GM12878 (cell line): ENCODE data around the gene SQOR. TPM values are rescaled to one million over a fixed set of nuclear protein-coding genes. Genes with fewer than 3 reads are reported as not detected.

Experiments
- ATAC-seq: fragments of 200-7000 bp; cut with Tn5 transposase; 3 replicates; pipeline ENCODE4 v1.9.1; 2020; ENCODE audit warnings: mild to moderate bottlenecking, moderate library complexity
- BruUV-seq: library from RNA; stranded (reverse); fragments of 400-500 nt; replicated peaks from 2 replicates; lab custom pipeline; 2021; lab: Mats Ljungman, UMichigan
- CTCF ChIA-PET: fragments of 300-600 bp; sonication (Branson Sonifier 250); formaldehyde crosslinking; extraction: SDS; loops from one replicate; lab custom pipeline; 2021; ENCODE audit warnings: inconsistent platforms; lab: Yijun Ruan, JAX
- POLR2A ChIA-PET: fragments of 350-600 bp; formaldehyde crosslinking; extraction: SDS; loops from one replicate; lab custom pipeline; 2021; ENCODE audit warnings: inconsistent platforms; lab: Charles Lee
- RAD21 ChIA-PET: fragments of 300-600 bp; sonication (Branson Sonifier 250); formaldehyde crosslinking; loops from one replicate; lab custom pipeline; 2023; ENCODE audit warnings: antibody characterized with exemption; ENCODE audit not compliant: unreplicated experiment; lab: Charles Lee
- SMC1A ChIA-PET: fragments of 300-600 bp; sonication (Branson Sonifier 250); formaldehyde crosslinking; loops from one replicate; lab custom pipeline; 2023; ENCODE audit not compliant: unreplicated experiment, uncharacterized antibody; lab: Charles Lee
- DNase-seq: peaks from one replicate; pipeline ENCODE4 v3.0.0-alpha.2; 2011; ENCODE audit warnings: low read depth, low spot score
- FAIRE-seq: peaks from 3 replicates; lab custom pipeline; 2011; peaks lifted over from hg19 to GRCh38; lab: Jason Lieb, UNC
- H2AFZ ChIP-seq: 2 replicates; pipeline ENCODE4 v1.6.0; 2011; ENCODE audit warnings: low read depth, low read length, control low read depth; ENCODE audit not compliant: control insufficient read depth
- H3K27ac ChIP-seq: 2 replicates; pipeline ENCODE4 v1.5.1; 2011; ENCODE audit warnings: control low read depth; ENCODE audit not compliant: control insufficient read depth, insufficient read depth
- H3K27me3 ChIP-seq, 2 experiments: replicated peaks in 1 of 2; 2 replicates each; pipeline versions ENCODE4 v1.6.0 to v1.6.1; 2011; ENCODE audit warnings: low read length in 1 of 2; ENCODE audit not compliant: control insufficient read depth in 2 of 2, insufficient read depth in 2 of 2
- H3K36me3 ChIP-seq, 2 experiments: 2 replicates each; pipeline ENCODE4 v1.5.1; 2011; ENCODE audit warnings: low read length in 1 of 2; ENCODE audit not compliant: control insufficient read depth in 2 of 2, insufficient read depth in 2 of 2
- H3K4me1 ChIP-seq: 2 replicates; pipeline ENCODE4 v1.6.1; 2011; ENCODE audit warnings: mild to moderate bottlenecking, low read length, moderate library complexity, mixed read lengths; ENCODE audit not compliant: control insufficient read depth, insufficient read depth
- H3K4me2 ChIP-seq: 2 replicates; pipeline ENCODE4 v1.6.0; 2011; ENCODE audit warnings: control low read depth; ENCODE audit not compliant: control insufficient read depth, insufficient read depth
- H3K4me3 ChIP-seq: fragments of 200-600 bp; sonication (generic); 2 replicates; pipeline ENCODE4 v1.5.1; 2016
- H3K79me2 ChIP-seq: 2 replicates; pipeline ENCODE4 v1.6.0; 2011; ENCODE audit warnings: low read length; ENCODE audit not compliant: control insufficient read depth, insufficient read depth
- H3K9ac ChIP-seq: 2 replicates; pipeline ENCODE4 v1.8.0; 2011; ENCODE audit warnings: low read length, control low read depth, mixed read lengths; ENCODE audit not compliant: control insufficient read depth, insufficient read depth
- H3K9me3 ChIP-seq: replicated peaks from 3 replicates; pipeline ENCODE4 v1.5.1; 2011; ENCODE audit warnings: mild to moderate bottlenecking, low read length; ENCODE audit not compliant: control insufficient read depth, insufficient read depth
- H4K20me1 ChIP-seq: 2 replicates; pipeline ENCODE4 v1.6.0; 2011; ENCODE audit not compliant: control insufficient read depth, insufficient read depth
- ASH2L ChIP-seq: fragments of 300-600, 200-600 bp; sonication (generic); IDR thresholded peaks from 2 replicates; pipeline ENCODE4 v1.6.1; 2017; ENCODE audit warnings: low read depth, mild to moderate bottlenecking, borderline replicate concordance
- DPF2 ChIP-seq: fragments of 450-650 bp; IDR thresholded peaks from 2 replicates; pipeline ENCODE4 v1.6.1; 2017; ENCODE audit warnings: mild to moderate bottlenecking
- EZH2 ChIP-seq: IDR thresholded peaks from 2 replicates; pipeline ENCODE4 v1.6.1; 2012; ENCODE audit warnings: low read depth, mild to moderate bottlenecking, control low read depth, inconsistent platforms, low read length, borderline replicate concordance; ENCODE audit not compliant: control insufficient read depth
- FOS ChIP-seq: IDR thresholded peaks from 3 replicates; pipeline ENCODE4 v1.6.1; 2011; ENCODE audit warnings: borderline replicate concordance; ENCODE audit not compliant: insufficient read length; ENCODE audit errors: extremely low read depth
- FOXK2 ChIP-seq: fragments of 450-650 bp; IDR thresholded peaks from 2 replicates; pipeline ENCODE4 v1.6.1; 2017; ENCODE audit warnings: mild to moderate bottlenecking, moderate library complexity
- PAX8 ChIP-seq: fragments of 450-650 bp; IDR thresholded peaks from 2 replicates; pipeline ENCODE4 v1.6.1; 2017; ENCODE audit warnings: mild to moderate bottlenecking, moderate library complexity
- POU2F2 ChIP-seq: IDR thresholded peaks from 3 replicates; pipeline ENCODE4 v1.6.1; 2011; ENCODE audit warnings: low read depth, mild to moderate bottlenecking, low read length, borderline replicate concordance
- RB1 ChIP-seq: fragments of 450-650 bp; formaldehyde crosslinking; IDR thresholded peaks from 2 replicates; pipeline ENCODE4 v1.6.1; 2017; ENCODE audit warnings: mild to moderate bottlenecking, borderline replicate concordance
- RELA ChIP-seq: fragments of 450-650 bp; IDR thresholded peaks from 2 replicates; pipeline ENCODE4 v1.8.0; 2014; ENCODE audit warnings: borderline replicate concordance; ENCODE audit not compliant: partially characterized antibody
- SP1 ChIP-seq: IDR thresholded peaks from one replicate; pipeline ENCODE4 v1.6.1; 2011; ENCODE audit warnings: low read depth, low read length
- ZNF384 ChIP-seq: IDR thresholded peaks from 2 replicates; pipeline ENCODE4 v1.6.1; 2012; ENCODE audit warnings: low read depth, mild to moderate bottlenecking, low read length, improper control_type of control experiment, borderline replicate concordance
- ZNF687 ChIP-seq: fragments of 450-650 bp; IDR thresholded peaks from 2 replicates; pipeline ENCODE4 v1.6.1; 2017; ENCODE audit warnings: mild to moderate bottlenecking, moderate library complexity
- WGBS: methylation state at CpG from one replicate; pipeline ENCODE4 v1.1.6; 2016; ENCODE audit warnings: low lambda C conversion rate; ENCODE audit not compliant: insufficient replicate concordance, insufficient coverage; ENCODE audit errors: missing lambda C conversion rate; 5-methylcytosine and 5-hydroxymethylcytosine counted together
- in situ Hi-C: fragments of 300-500 bp; cut with MboI; formaldehyde crosslinking; loops from 9 replicates; pipeline ENCODE4 v1.14.3; 2018; ENCODE audit warnings: mixed read lengths
- intact Hi-C: fragments of 100-400 bp; cut with micrococcal nuclease; formaldehyde crosslinking; loops from one replicate; pipeline ENCODE4 v1.14.2; 2022; ENCODE audit not compliant: unreplicated experiment
- polyA plus RNA-seq, 11 experiments: library from polyadenylated mRNA; depleted of rRNA in 4 of 11; unstranded in 6 of 11; stranded (reverse) in 5 of 11; fragments of >200 nt; fragmentation: Nextera tagmentation in 4 of 11; fragmentation: Illumina TruSeq in 1 of 11; extraction: Ambion mirVana in 4 of 11; extraction: Trizol in 1 of 11; gene quantifications; 1 replicate in 1 of 11; 2 replicates in 10 of 11; pipeline versions ENCODE4 v1.2.1 to v1.2.3, GENCODE V29; 2011 to 2016; ENCODE audit warnings: inconsistent platforms in 2 of 11, missing spikeins in 2 of 11, low read depth in 1 of 11
- total RNA-seq, 4 experiments: library from RNA; depleted of rRNA in 3 of 4; stranded (reverse); fragments of >200 nt in 3 of 4; fragmentation: Illumina TruSeq in 1 of 4; extraction: Trizol in 1 of 4; gene quantifications; 2 replicates each; pipeline versions ENCODE4 v1.2.1 to v1.2.3, GENCODE V29; 2013 to 2021
- TF ChIP-seq, protein P1 (sequence below): IDR thresholded peaks from 2 replicates; pipeline ENCODE4 v1.6.1; 2011; ENCODE audit warnings: low read depth, mild to moderate bottlenecking, low read length, moderate library complexity, borderline replicate concordance; ENCODE audit errors: extremely low read depth
- TF ChIP-seq, protein P2 (sequence below): IDR thresholded peaks from 2 replicates; pipeline ENCODE4 v1.6.1; 2011; ENCODE audit warnings: borderline replicate concordance, low read depth, mild to moderate bottlenecking, moderate library complexity, low read length; ENCODE audit not compliant: insufficient read depth, poor library complexity, severe bottlenecking
- TF ChIP-seq, protein P3 (sequence below): fragments of 450-650 bp; IDR thresholded peaks from 2 replicates; pipeline ENCODE4 v1.6.1; 2018; ENCODE audit warnings: borderline replicate concordance, mild to moderate bottlenecking; ENCODE audit not compliant: partially characterized antibody

Gene SQOR
- total and polyA plus RNA-seq, 10 of the 15 experiments (the other 5 are each of a cell fraction or from before 2014, with no cell fraction given): 14.5 to 74.7 (median 44.2) TPM

- TF ChIP-seq, protein P1, sequence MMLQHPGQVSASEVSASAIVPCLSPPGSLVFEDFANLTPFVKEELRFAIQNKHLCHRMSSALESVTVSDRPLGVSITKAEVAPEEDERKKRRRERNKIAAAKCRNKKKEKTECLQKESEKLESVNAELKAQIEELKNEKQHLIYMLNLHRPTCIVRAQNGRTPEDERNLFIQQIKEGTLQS: no peak
- TF ChIP-seq SP1 (no peak), FOXK2 (no peak), ASH2L (no peak), FOS (no peak), PAX8 (no peak), DPF2 (no peak), ZNF384 (no peak)
- TF ChIP-seq, protein P2, sequence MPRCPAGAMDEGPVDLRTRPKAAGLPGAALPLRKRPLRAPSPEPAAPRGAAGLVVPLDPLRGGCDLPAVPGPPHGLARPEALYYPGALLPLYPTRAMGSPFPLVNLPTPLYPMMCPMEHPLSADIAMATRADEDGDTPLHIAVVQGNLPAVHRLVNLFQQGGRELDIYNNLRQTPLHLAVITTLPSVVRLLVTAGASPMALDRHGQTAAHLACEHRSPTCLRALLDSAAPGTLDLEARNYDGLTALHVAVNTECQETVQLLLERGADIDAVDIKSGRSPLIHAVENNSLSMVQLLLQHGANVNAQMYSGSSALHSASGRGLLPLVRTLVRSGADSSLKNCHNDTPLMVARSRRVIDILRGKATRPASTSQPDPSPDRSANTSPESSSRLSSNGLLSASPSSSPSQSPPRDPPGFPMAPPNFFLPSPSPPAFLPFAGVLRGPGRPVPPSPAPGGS: no peak
These were observed 19.9 kb downstream of the SQOR start (continued) for GRCh38 chr15:45654749-45655148.

- FAIRE-seq: no peak
- no peak for ATAC-seq
- no peak overlapping the region for H2AFZ ChIP-seq
- H3K27ac ChIP-seq: no peak overlapping the region
- CTCF ChIA-PET: interaction anchor here (2.6 kb wide), 1 partner anchor 48 kb away, joined by 7 read pairs; no protein-coding TSS in a partner anchor
- in situ Hi-C loops: no loop called here
- no TSS peak for BruUV-seq
- H3K9ac ChIP-seq: no peak overlapping the region
- H3K4me3 ChIP-seq: no peak overlapping the region
- H3K4me1 ChIP-seq: no peaks in the 10 kb centered on the region
- H3K27me3 ChIP-seq: no peaks in the 10 kb centered on the region
- H3K79me2 ChIP-seq: no peaks in the 10 kb centered on the region; the same call in 1 of the 2 replicates
- H3K36me3 ChIP-seq: peaks cover 0 to 2% of the 10 kb centered on the region in 2 experiments; a peak in 1 of 4 replicates
- no peak for DNase-seq
- POLR2A ChIA-PET: no interaction called here
- H4K20me1 ChIP-seq: no peaks in the 10 kb centered on the region
- no peak overlapping the region for H3K4me2 ChIP-seq
- H3K9me3 ChIP-seq: no peaks in the 10 kb centered on the region
- WGBS: 97% methylated on average over 2 of the region's 2 CpGs
- RAD21 ChIA-PET: no interaction called here
- intact Hi-C loops: no loop called here
- SMC1A ChIA-PET: no interaction called here
- TF ChIP-seq POU2F2 (no peak), RB1 (no peak), ZNF687 (no peak), RELA (no peak), EZH2 (no peak)
- TF ChIP-seq, protein P3, sequence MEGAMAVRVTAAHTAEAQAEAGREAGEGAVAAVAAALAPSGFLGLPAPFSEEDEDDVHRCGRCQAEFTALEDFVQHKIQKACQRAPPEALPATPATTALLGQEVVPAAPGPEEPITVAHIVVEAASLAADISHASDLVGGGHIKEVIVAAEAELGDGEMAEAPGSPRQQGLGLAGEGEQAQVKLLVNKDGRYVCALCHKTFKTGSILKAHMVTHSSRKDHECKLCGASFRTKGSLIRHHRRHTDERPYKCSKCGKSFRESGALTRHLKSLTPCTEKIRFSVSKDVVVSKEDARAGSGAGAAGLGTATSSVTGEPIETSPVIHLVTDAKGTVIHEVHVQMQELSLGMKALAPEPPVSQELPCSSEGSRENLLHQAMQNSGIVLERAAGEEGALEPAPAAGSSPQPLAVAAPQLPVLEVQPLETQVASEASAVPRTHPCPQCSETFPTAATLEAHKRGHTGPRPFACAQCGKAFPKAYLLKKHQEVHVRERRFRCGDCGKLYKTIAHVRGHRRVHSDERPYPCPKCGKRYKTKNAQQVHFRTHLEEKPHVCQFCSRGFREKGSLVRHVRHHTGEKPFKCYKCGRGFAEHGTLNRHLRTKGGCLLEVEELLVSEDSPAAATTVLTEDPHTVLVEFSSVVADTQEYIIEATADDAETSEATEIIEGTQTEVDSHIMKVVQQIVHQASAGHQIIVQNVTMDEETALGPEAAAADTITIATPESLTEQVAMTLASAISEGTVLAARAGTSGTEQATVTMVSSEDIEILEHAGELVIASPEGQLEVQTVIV: no peak
These were observed 22.4 kb downstream of the SQOR start for GRCh38 chr15:45657254-45657653.
